ENCODE results near the gene LFNG.
A peak's percentile ranks its signal among the peaks of the same experiment; 100 is the strongest.

Gene LFNG

DNA sequence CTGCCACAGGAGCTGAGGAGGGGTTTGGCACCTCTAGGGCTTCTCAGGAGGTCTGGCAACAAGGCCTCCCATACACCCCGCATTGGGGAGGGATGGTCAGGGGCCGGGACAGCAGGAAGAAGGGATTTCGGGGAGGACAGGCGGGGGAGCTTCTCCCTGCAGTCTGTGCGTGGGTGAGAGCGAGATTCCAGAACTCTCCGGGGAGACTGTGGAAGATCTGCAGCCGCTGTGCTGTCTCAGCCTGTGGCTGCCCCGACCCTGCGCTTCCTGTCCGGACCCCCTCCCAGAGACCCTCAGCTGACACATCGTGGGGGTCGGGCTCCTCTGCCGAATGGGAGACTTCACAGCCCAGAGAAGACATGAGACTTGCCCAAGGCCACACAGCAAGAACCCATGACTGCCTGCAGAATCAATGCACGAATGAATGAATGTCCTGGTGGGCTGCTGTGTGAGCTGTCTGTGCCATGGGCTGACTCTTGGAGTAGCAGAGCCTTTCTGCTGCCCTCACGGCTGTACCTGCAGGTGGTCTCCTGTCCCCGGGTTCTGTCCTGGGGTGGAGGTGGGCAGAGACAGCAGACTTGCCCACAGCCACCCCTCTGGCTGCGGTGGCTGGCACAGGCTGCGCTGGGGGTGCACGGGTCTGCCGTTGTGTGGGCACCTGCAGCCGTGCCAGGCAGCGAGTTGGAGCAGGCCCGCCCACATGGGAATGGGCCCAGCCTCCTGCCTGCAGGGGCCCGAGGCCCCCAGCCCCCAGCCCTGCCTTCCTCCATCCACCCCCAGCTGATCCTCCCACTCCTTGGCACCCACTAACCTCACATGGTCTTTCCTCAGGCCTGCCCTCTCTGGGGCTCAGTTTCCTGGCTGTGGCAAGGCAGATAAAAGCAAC, 16.3 kb upstream of the LFNG start:
- no peak for DNase-seq (ENCODE audit: low spot score)

GRCh38 chr7:2504128-2504888, 15.3 kb upstream of the LFNG start:
- no peak for DNase-seq (ENCODE audit: low spot score)

- DNase-seq (ENCODE audit: low spot score), result no peak
These were observed 14.6 kb upstream of the LFNG start for GRCh38 chr7:2504889-2505375.

DNA sequence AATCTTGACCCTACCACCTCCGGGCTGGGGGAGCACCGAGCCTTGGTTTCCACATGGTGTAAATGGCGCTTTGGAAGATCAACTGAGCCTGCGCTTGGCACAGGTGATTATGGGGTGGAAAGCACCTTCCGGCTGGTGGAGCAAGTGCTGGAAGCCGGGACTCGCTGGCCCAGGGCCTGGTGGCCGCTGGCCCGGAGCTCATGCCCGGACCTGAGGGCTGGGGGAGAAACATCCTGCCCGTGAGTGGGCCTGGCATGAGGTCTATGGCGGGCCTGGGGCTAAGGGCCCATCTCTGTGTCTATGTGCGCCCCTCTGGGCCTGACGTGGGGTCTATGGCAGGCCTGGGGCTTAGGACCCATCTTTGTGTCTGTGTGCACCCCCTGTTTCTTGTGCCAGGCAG, 14.2 kb upstream of the LFNG start:
- DNase-seq (ENCODE audit: low spot score), result no peak

- DNase-seq (ENCODE audit: low spot score), result no peak
These were observed 12.2 kb upstream of the LFNG start for GRCh38 chr7:2507208-2507916.

DNA sequence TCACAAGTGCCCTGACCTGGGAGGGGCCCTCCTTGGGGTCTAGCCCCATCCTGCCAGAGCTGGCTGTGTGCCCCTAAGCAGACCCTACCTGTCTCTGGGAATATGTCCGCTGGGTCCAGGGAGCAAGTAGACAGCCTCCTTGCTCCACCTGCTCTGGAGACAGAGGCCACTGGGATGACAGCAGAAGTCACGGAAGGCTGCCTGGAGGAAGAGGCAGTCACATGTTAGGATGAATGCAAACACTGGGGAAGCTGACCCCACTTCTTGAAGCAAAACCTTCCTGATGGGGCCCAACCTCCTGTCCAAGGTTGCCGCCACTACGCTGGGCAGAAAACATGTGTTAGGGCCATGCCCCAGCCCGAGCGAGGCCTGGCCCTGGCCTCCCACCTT, 11.7 kb upstream of the LFNG start:
- no peak for DNase-seq (ENCODE audit: low spot score)

DNA sequence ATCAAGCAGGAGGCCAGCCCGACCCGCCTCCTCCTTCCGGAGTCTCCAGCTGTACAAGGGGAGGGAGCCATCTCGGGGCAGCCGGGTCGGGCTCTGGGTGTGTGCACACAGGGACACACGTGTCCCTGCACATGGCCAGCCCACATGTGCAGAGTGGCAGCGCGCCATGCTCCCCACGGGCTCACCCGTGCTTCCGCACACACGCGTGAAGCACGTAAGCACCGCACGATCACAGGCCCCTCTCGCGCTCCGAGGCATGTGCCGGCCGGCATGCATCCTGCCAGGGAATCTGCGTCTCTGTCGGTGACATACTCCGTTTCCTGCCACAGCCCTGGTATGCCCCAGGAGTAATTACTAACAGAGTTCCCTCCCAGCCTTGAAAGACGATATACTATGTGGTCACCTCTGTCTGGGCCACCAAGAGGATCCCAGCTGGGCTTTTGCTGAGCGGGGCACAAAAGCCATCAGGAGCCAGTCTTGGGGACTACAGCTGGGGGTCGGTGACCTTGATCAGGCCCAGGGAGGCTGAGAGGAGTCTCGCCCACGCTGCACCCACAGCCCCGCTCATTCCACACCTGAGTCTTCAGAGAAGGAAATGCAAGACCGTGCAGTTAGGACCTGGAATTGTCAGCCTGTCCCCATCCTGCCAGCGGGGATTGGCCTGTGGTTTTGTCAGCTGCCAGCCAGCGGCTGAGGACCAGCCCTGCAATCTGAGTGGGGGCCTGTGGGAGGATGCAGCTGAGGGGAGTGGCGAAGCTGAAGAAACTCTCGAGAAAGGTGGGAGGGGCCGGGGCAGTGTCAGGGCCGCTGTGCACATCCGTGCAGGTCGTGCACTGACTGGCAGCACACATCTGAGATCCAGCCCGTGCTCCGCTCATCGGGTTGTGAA, 11.0 kb upstream of the LFNG start:
- DNase-seq (ENCODE audit: low spot score), result no peak

DNA sequence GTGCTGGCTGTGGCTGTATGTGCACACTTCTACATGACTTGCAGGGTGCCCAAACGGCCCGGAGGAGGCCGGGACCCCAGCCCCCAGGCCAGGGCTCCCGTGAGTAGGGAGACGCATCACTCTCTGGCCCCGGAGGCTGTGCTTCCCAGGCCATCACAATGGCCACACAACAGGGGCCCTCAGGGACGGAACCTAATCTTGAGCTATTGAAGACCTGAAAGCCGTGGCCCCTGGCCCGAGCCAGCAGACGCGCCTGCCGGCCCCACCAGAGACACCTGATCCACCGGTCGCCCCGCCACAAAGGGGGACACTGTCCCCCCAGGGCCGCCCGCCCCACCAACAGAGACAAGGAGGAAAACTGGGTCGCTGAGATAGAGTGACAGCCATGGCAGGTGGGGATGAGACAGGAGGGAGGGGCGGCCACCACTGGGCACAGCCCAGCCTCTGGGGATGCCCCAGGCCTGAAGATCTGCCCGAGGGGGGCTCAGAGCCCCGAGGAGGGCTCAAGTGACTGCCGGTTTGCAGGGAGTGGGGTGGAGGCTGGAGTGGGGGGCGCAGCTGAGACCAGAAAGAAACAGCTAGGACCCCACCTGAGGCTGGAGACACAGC, 10.2 kb upstream of the LFNG start:
- no peak for DNase-seq (ENCODE audit: low spot score)

DNA sequence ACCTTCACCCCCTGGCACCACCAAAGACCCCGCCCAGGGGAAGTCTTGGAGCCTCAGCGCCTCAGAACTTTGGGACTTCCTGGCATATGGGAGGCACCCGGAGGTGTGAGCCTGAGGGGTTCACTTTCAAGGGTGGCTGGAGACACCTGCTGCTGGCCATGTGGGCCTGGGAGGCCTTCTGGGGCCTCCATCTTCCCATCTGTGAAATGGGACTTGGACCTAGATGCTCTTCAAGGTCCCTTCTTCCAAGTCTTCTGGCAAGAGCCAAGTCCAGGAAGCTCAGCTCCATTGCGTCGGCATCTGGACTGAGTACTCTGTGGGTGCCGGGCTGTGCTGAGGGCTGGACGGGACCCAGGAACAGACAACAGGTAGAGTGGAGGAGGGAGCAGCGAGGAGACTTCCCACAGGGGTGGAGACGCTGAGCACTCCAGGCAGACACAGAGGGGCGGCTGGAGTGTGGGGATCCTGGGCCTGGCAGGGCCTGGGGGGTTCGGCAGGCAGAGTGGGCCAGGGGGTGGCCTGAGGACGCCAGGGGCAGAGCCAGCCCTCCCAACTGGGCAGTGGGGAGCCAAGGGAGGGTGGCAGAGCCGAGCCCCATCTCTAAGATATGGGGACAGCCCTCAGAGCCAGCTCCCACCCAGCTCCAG, 9.3 kb upstream of the LFNG start:
- DNase-seq (ENCODE audit: low spot score), result no peak

- no peak for DNase-seq (ENCODE audit: low spot score)
These were observed 8.4 kb upstream of the LFNG start for GRCh38 chr7:2510909-2511768.

GRCh38 chr7:2511769-2512168, 7.8 kb upstream of the LFNG start:
- no peak for DNase-seq (ENCODE audit: low spot score)

DNA sequence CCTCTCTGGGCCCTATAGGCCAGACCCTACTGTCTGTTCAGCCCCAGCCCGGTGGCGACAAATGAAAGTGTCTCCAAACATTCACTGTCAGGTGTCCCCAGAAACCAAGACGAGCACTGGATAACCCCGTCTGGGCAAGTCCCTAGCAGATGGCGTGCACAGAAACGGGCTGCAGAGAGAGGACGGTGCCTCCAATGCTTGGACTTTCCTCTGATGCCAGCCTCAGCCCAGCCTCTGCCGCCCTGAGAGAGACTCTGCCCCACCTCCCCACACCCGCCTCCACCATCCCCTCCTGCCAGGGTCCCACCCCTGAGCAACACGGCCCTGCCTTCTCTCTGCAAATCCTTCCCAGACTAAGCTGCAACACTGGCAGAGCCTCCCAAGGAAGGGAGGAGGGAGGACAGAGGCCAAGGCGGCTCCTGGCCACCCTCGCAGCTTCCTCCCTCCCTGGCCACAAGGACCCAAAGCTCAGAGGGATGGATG, 7.4 kb upstream of the LFNG start:
- DNase-seq (ENCODE audit: low spot score), result peak; percentile 58

DNA sequence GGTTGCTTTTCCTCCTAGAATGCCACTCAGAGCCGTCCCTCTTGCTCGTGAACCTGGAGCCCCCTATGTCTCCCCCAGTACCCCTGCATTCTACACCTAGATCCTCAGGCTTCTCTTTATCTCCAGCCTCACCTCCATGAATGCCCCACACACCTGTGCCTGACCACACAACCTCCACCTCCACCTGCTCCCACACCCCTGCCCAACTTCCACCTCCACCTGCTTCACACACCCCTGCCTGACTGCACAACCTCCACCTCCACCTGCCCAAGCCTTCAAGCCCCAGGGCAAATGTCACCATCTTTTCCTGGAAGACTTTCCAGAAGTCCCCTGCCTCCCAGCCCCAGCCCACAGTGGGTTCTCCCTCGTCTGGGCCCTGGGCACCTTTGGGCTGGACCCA, 6.9 kb upstream of the LFNG start:
- DNase-seq (ENCODE audit: low spot score), result no peak

DNA sequence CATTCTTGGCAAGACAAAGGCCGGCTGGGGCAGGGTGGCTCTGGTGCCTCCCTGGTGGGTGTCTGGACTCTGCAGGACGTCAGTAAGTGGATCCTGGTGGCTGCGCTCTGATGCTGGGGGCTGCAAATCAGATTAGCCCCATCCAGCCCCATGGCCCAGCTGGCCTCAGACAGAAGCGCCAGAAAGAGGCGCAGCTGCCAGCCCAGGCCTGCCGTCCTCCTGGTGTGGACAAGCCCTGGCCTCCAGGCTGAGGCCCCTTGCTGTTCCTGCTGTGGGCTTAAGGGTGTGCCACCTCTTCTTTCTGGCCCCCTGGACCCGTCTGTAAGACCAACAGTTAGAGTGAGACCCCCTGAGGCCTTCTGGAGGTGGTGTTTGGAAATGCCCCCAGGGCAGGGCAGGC, 5.9 kb upstream of the LFNG start:
- DNase-seq (ENCODE audit: low spot score), result no peak

DNA sequence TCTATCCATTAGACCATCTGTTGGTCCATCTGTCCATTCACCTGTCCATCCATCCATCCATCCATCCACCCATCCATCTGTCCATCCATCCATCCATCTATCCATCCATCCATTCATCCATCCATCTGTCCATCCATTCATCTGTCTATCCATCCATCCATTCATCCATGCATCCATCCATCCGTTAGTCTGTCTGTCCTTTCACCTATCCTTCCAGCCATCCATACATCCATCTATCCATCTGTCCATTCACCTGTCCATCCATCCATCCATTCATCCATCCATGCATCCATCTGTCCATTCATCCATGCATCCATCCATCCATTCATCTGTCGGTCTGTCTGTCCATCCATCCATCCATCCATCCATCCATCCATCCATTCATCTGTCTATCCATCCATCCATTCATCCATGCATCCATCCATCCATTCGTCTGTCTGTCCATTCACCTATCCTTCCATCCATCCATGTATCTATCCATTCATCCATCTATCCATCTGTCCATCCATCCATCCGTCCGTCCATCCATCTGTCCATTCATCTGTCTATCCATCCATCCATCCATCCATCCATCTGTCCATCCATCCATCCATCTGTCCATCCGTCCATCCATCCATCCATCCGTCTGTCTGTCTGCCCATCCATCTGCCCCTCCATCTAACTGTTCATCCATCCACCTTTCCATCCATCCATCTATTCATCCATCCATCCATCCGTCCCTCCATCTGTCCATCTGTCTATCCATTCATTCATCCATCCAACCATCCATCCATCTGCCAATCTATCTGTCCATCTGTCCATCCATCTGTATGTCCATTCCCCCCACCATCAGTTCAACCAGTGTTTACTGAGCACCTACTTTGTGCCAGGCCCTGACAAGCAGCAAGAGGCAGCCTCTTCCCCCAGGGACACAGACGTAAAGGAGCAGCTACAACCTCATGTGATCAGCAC, 4.8 kb upstream of the LFNG start:
- no peak for DNase-seq (ENCODE audit: low spot score)

GRCh38 chr7:2515424-2516193, 4.0 kb upstream of the LFNG start:
- no peak for DNase-seq (ENCODE audit: low spot score)

- no peak for DNase-seq (ENCODE audit: low spot score)
These were observed 3.4 kb upstream of the LFNG start for GRCh38 chr7:2516194-2516555.

- DNase-seq (ENCODE audit: low spot score), result peak; percentile 94
These were observed 2.5 kb upstream of the LFNG start for GRCh38 chr7:2517026-2517425.
